SHP77 treated with DMSO at 0.1 percent for 48 hours (cell line): ENCODE data around the gene PCDH20.
A peak's percentile ranks its signal among the peaks of the same experiment; 100 is the strongest.
"Not testable (repeated sequence)": the region's sequence is repeated elsewhere in the genome, so short reads cannot be mapped to it uniquely, and the experiment has no call there.

ENCODE experiments used
- DNase-seq: peaks from one replicate; lab custom pipeline; 2025; lab: John Stamatoyannopoulos, UW

PCDH20 gene

GRCh38 chr13:61415749-61416148, at the start of gene PCDH20:
Gene PCDH20 (minus strand): TSS chr13:61415849. CDS start chr13:61415158, 691 bp downstream.
- DNase-seq = no peak

- DNase-seq = peak; percentile 42
Observed at GRCh38 chr13:61463024-61463423, 47.4 kb upstream of the PCDH20 start.

GRCh38 chr13:61453121-61453520, 37.5 kb upstream of the PCDH20 start:
- DNase-seq = no peak

- no peak for DNase-seq
Observed at GRCh38 chr13:61432029-61432428, 16.4 kb upstream of the PCDH20 start.

- no peak for DNase-seq
Observed at GRCh38 chr13:61423915-61424314, 8.3 kb upstream of the PCDH20 start.

- DNase-seq = no peak
Observed at GRCh38 chr13:61417086-61417570, 1.5 kb upstream of the PCDH20 start.

- peak; percentile 91 for DNase-seq
Observed at GRCh38 chr13:61415058-61415721, 459 bp downstream of the PCDH20 start.

GRCh38 chr13:61414686-61415057, 977 bp downstream of the PCDH20 start:
- DNase-seq = no peak

GRCh38 chr13:61413572-61414535, 1.8 kb downstream of the PCDH20 start:
- no peak for DNase-seq

- DNase-seq = no peak
Observed at GRCh38 chr13:61410669-61411297, 4.9 kb downstream of the PCDH20 start.

- no peak for DNase-seq
Observed at GRCh38 chr13:61410266-61410665, 5.4 kb downstream of the PCDH20 start.

GRCh38 chr13:61408571-61408970, 7.1 kb downstream of the PCDH20 start:
- DNase-seq = no peak

GRCh38 chr13:61406275-61406674, 9.4 kb downstream of the PCDH20 start:
- DNase-seq = peak; percentile 98

GRCh38 chr13:61396121-61396520, 19.5 kb downstream of the PCDH20 start:
- no peak for DNase-seq

GRCh38 chr13:61391426-61391825, 24.2 kb downstream of the PCDH20 start:
- DNase-seq = no peak

GRCh38 chr13:61387694-61388093, 28.0 kb downstream of the PCDH20 start:
- no peak for DNase-seq

- DNase-seq = no peak
Observed at GRCh38 chr13:61383111-61383510, 32.5 kb downstream of the PCDH20 start.

GRCh38 chr13:61370520-61370919, 45.1 kb downstream of the PCDH20 start:
- no peak for DNase-seq

GRCh38 chr13:61364690-61365089, 51.0 kb downstream of the PCDH20 start:
- not testable (repeated sequence) for DNase-seq

GRCh38 chr13:61362522-61362921, 53.1 kb downstream of the PCDH20 start:
- DNase-seq = no peak
